ENCODE data around the gene CNTN1.

GRCh38 chr12:40714636-40715035 lies 22.4 kb downstream of the CNTN1 start:
- TF ChIP-seq CTCF (IDR thresholded peaks at IDR 0.05) = no peak
- TF ChIP-seq POLR2A (IDR thresholded peaks at IDR 0.05) = no peak

Data from lower leg skin (tissue), 3 donors.